Iris pigment epithelial cell (primary cell): ENCODE data around the gene RANBP3L.
"Not testable (repeated sequence)": the region's sequence is repeated elsewhere in the genome, so short reads cannot be mapped to it uniquely, and the experiment has no call there.

Source experiments
- DNase-seq: peaks from one replicate; pipeline ENCODE4 v3.0.0-alpha.2; 2011; ENCODE audit warnings: low read depth

RANBP3L gene

DNA sequence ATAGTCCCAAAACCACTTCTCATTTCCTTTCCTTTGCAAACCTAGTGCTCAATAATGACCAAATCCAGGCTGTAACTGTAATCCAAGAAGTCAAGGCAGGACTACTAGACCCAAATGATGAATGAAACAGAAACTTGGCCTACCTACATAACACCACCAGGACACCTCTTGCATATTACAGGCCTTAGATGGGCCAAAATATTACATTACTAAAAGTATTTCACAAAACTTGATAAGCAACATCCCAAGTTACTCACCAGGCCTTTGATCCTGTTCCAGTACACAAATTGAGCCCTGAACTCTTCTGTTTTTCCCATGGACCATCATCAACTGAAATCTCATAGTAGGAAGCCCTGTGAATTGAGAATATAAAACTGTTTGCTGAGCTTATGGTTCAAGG, 94.8 kb downstream of the RANBP3L start:
- DNase-seq: peak; percentile 32

DNA sequence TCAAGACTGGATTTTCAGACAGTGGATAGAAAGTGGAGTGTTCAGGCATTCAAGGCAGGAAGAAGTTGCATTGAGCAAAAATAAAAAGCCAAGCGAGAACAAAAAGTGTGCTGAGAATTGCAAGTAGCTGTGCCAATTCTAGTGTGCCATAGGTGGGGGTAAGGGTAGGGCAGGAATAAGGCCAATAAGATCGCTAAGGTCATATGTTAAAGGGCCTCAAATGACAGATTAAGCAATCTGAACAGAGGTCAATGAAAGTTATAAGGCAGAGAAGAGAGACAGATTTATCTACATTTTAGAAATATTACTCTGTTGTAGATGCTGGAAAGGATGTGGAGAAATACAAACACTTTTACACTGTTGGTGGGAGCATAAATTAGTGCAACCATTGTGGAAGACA, 96.4 kb downstream of the RANBP3L start:
- no peak for DNase-seq

DNA sequence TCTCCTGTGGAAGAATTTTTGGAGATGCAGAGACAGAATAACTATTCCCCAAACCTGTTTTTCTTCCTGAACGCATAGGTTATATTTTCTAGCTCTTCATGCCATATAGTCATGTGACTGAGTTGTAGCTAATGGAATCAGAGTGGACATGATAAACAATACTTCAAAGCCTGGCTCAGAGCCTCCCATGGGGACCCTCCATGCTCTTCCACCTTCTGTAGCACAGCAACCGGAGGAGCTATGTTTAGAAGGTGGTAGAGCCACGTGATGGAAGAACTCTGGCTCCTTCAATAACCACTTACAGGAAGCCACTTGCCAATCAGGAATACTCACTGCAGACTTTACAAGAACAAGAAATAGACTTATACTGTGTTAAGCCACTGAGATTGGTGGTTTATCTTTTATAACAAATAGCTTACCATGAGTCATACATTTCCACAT, 99.2 kb downstream of the RANBP3L start:
- peak; percentile 88 for DNase-seq

DNA sequence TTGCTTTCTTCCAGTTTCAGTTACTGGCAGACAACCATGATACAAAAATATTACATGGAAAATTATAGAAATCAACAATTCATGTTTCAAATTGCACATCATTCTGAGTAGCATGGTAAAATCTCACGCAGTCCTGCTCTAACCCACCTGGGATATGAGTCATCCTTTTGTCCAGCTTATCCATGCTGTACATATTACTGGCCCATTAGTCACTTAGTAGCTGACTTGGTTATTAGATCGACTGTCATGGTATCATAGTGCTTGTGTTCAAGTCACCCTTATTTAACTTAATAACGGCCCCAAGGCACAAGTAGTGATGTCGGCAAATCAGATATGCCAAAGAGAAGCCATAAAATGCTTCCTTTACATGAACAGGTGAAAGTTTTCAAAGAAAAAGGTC, 101.2 kb downstream of the RANBP3L start:
- peak; percentile 81 for DNase-seq

DNA sequence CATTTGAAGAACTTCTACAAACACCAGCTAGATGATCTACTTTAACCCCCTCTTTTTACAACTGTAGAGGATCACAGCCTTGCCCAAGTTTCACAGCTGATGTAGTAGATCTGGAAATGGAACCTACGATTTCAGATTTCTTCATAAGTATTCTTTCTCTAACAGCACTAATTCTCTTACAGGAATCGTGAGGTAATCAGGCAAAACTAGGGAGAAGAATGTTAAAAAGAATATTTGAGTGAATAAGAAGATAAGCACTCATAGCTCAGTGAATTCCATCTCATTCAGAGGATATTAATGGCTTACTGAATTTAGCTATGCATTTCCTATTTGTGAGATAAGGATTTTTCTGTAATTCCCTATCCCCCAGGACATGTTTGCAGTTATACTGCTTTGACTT, 102.1 kb downstream of the RANBP3L start:
- DNase-seq: peak; percentile 67

DNA sequence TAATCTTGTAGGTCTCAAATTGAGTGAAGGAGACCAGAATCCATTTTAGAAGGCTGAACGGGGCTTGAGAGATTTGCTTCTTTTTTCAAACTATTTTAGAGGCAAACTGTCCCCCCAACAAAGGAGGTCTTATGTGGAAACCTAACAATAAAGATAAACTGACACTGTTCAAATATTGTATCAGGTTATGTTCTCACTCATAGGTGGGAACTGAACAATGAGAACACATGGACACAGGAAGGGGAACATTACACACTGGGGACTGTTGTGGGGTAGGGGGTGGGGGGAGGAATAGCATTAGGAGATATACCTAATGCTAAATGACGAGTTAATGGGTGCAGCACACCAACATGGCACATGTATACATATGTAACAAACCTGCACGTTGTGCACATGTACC, 102.9 kb downstream of the RANBP3L start:
- not testable (repeated sequence) for DNase-seq
